HFF-Myc (cell line): ENCODE data around the gene FOXP1.

Experiments used
- DNase-seq: peaks from one replicate; pipeline ENCODE4 v3.0.0-alpha.2; 2011; ENCODE audit warnings: low read depth; ENCODE audit errors: extremely low read depth
- H3K4me3 ChIP-seq: replicated peaks from 2 replicates; pipeline ENCODE4 v1.5.1; 2011; ENCODE audit warnings: low read depth, mild to moderate bottlenecking, control low read depth, low read length
- CTCF ChIP-seq: IDR thresholded peaks from 2 replicates; pipeline ENCODE4 v1.5.1; 2012; ENCODE audit warnings: mild to moderate bottlenecking, low read depth, low read length, control low read depth; ENCODE audit errors: missing control alignments

The FOXP1 gene

GRCh38 chr3:71195492-71195891, 388.0 kb downstream of the FOXP1 start:
- DNase-seq: peak; percentile 29

GRCh38 chr3:71194785-71195184, 388.7 kb downstream of the FOXP1 start:
- no peak for DNase-seq
- no peak overlapping the region for H3K4me3 ChIP-seq

More at GRCh38 chr3:71195492-71195891, 388.0 kb downstream of the FOXP1 start:
- no peak overlapping the region for H3K4me3 ChIP-seq
- TF ChIP-seq CTCF: no peak

GRCh38 chr3:71191031-71191482, 392.5 kb downstream of the FOXP1 start:
- no peak overlapping the region for H3K4me3 ChIP-seq
- TF ChIP-seq CTCF: no peak
- no peak for DNase-seq

More at GRCh38 chr3:71194785-71195184, 388.7 kb downstream of the FOXP1 start:
- no peak for TF ChIP-seq CTCF

GRCh38 chr3:71189480-71189879, 394.0 kb downstream of the FOXP1 start:
- no peak for DNase-seq
- H3K4me3 ChIP-seq: no peak overlapping the region
- TF ChIP-seq CTCF: no peak

- no peak for TF ChIP-seq CTCF
- DNase-seq: no peak
- no peak overlapping the region for H3K4me3 ChIP-seq
These were observed 395.8 kb downstream of the FOXP1 start for GRCh38 chr3:71187715-71188114.

GRCh38 chr3:71186801-71187200, 396.7 kb downstream of the FOXP1 start:
- TF ChIP-seq CTCF: no peak
- no peak for DNase-seq
- H3K4me3 ChIP-seq: no peak overlapping the region
